Measurements from ENCODE around the gene PLTP. TPM values are rescaled to one million over a fixed set of nuclear protein-coding genes. Genes with fewer than 3 reads are reported as not detected.

The PLTP gene
- total RNA-seq, 2 experiments from 2014 or later: 5.1 to 5.3 TPM

DNA sequence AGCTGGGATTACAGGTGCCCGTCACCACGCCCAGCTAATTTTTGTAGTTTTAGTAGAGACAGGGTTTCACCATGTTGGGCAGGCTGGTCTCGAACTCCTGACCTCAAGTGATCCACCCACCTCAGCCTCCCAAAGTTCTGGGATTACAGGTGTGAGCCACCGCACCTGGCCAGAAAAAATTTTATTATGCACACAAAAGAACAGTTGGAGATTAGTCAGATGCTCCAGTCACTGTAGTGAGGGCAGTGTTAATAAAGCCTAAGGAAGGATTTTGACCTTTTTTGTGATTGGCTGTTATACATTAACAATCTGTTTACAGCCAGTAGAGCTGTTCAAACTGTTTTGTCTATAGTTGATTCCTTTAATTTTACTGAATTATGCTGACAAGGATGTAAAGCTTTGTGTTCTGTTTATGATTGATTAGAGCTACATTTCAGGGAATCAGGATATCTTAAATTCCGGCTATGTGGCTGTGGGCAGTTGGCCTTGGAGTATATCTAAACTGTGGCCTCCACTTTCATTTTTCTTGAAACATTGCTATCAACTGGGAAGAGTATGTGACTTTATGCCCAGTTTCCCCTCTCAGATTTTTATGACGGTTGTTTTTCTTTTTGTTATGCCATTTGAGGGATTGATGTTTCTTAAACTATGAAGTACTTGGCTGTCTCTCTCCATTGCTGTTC, 44.7 kb downstream of the PLTP start:
- CTCF ChIA-PET: no interaction called here
- POLR2A ChIA-PET: no interaction called here

DNA sequence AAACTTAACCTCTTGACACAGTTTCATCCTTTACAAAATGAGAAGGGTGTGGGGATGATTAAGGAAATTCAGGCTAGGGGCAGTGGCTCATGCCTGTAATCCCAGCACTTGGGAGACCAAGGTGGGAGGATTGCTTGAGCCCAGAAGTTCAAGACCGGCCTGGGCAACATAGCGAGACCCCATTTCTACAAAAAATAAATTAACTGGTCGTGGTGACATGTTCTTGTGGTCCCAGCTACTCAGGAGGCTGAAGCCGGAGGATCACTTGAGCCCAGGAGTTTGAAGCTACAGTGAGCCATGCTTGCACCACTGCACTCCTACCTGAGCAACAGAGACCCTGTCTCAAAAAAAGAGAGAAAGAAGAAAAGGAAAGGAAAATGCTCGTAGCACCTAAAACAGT, 45.5 kb downstream of the PLTP start:
- ChIA-PET POLR2A (no interaction called here), CTCF (no interaction called here)

DNA sequence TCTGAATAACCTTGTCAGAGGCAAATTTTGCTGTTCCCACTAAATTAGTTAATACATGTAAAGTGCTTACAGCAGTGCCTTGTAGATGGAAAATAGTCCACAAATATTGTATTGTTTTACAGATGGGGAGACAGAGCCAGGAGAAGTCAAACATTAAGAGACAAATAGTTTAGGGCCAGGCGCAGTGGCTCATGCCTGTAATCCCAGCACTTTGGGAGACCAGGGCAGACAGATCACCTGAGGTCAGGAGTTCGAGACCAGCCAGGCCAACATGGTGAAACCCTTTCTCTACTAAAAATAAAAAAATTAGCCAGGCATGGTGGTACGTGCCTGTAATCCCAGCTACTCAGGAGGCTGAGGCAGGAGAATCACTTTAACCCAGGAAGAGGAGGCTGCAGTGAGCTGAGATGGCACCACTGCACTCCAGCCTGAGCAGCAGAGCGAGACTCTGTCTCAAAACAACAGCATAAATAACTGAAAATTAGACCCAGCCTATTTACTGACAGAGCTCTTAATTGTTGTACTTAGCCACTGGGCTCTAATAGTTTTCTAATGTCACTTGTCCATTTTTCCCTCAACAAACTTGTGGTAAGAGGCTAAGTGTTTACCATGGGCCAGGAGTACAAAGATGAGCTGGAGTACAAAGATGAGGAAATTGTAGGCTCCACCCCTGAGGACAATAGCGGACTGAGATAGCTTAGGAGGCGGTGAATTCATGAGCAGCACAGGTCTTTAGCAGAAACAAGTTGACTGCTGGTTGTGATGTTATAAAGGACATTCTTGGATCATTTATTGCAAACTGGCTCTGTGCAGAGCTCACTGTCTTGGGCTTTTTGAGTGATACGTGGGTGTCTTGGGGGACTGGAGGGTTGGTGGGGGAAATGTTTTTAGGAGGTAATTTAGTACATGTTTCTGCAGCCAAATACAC, 48.1 kb downstream of the PLTP start:
- ChIA-PET POLR2A (no interaction called here), CTCF (no interaction called here)

DNA sequence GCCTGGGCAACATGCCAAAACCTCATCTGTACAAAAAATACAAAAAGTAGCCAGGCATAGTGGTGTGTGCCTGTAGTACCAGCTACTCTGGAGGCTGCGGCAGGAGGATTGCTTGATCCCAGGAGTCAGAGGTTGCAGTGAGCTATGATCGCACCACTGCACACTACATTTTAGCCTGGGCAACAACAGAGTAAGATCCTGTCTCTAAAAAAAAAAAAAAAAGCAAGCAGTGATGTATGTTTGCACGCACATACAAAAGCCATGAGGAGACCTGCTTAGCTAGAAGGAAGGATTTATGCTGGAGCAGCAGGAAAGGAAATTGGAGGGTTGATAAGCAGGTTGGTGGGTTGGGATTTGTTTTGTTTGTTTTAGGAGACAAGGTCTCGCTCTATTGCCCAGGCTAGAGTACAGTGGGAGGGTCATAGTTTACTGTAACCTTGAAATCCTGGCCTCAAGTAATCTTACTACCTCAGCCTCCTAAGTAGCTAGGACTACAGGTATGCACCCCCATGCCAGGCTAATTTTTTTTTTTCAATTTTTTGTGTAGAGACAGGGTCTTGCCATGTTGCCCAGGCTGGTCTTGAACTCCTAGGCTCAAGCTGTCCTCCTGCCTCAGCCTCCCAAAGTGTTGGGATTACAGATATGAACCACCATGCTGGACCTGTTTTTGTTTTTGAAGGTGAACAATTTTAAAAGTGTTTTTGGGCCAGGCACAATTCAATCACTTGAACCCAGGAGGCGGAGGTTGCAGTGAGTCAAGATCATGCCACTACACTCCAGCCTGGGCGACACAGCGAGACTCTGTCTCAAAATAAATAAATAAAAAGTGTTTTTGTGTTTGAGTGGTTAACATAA, 50.5 kb downstream of the PLTP start:
- CTCF ChIA-PET: interaction anchor here (0.6 to 0.7 kb wide), 4 partner anchors 11 to 79 kb away, joined by 3 to 4 read pairs (median 4); no protein-coding TSS in a partner anchor

DNA sequence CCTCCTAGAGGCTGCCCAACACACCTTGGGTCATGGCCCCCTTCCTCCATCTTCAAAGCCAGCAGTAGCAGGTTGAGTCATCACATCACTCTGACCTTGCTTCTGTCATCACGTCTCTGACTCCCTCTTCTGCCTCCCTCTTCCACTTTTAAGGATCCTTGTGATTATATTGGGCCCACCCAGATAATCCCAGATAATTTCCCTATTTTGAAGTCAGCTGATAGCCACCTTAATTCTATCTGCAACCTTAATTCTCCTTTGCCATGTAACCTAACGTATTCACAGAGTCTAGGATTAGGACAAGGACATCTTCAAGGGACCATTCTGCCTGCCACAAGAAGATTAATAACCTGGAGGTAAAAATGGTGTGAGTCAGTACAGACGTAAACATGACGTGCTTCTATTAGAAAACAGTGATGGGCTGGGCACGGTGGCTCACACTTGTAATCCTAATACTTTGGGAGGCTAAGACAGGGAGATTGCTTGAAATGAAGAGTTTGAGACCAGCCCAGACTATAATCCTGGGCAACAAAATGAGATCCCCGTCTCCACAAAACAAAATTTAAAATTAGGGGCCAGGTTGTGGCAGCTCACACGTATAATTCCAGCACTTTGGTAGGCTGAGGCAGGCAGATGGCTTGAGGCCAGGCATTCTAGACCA, 51.3 kb downstream of the PLTP start:
- POLR2A ChIA-PET: no interaction called here
- CTCF ChIA-PET: no interaction called here

More for the DNA sequence above, 50.5 kb downstream of the PLTP start:
- POLR2A ChIA-PET: no interaction called here

DNA sequence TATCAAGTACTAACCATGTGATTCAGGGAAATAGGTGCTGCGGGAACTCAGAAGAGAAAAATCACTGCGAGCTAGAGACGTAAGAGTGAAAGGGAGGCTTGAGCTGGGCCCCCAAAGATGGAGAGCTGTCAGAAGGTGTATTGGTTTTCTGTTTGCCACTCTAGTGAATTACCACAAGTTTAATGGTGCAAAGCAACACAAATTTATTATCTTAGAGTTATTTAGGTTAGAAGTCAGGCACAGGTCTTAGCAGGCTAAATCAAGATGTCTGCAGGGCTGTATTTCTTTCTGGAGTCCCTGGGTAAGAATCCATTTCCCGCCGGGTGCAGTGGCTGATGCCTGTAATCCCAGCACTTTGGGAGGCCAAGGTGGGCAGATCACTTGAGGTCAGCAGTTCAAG, 52.0 kb downstream of the PLTP start:
- ChIA-PET CTCF (no interaction called here), POLR2A (no interaction called here)

DNA sequence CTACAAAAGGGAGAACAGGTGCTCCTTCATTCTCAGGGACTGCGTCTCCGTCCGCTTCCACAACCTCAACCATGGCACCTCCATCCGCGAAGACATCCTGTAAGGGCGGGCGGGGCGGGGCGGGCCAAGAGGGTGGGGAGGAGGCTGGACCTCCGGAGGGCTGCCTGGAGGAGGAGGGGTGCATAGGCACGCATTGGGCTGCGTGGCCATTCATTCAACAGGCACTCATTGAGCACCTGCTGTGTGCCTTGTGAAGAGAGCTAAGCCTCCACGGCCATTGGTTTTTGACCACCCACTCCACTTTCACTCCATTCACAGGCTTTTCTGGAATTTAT, 54.1 kb downstream of the PLTP start:
- ChIA-PET CTCF (interaction anchor here (0.7 kb wide), 1 partner anchor 23 kb away, joined by 3 read pairs; the partner anchor contains the start of gene ZSWIM1), POLR2A (interaction anchor here (2.2 kb wide), 1 partner anchor 23 kb away, joined by 5 read pairs; the partner anchor contains the start of gene ZSWIM1)

DNA sequence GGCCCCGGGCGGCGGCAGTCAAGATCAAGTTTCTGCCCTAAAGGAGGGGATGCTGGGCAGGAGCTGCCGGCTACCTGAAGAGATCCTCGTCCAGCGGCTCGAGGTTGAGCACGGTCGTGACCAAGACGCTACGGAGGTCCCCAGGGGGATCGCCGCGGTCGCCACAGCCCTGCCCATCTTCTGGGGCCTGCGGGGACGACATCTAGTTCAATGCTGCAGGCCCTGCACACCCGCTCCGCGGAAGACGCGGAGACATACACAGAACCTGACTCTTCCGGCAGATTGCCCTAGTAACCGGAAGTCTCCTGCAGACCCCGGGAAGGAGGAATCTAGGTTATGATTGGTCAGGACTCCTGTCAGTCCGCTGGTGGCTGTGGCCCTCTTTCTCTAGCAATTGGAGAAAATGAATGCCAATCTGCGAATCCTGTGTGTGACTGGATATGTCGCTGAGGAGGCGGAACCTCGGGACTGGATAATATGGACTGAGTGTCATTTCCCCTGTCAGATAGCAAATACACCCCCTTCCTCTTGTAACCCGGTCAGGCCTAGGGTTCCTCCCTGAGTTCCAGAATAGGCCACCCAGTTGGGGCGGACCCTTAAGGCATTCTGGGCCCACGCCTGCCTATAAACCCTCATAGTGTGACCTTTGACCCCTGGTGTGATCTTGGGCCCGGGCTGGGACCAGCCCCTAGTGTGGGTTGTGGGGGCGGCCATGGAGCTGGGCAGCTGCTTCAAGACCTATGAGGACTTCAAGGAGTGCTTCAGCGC, 54.7 kb downstream of the PLTP start, which contains the start of the genes ACOT8 and ZSWIM3:
Gene ACOT8 (minus strand): TSS at position 279 of the 768 bp plus-strand sequence. CDS start 77 bp downstream, at position 202.
Gene ZSWIM3 (plus strand): TSS at position 501 of the 768 bp plus-strand sequence. CDS start 212 bp downstream, at position 713.
- ChIA-PET POLR2A (interaction anchor here (0.9 to 2.2 kb wide), 2 partner anchors 24 to 33 kb away, joined by 3 to 5 read pairs; partner anchors contain the start of gene ZSWIM1), CTCF (interaction anchor here (0.7 to 1.3 kb wide), 2 partner anchors 24 kb away, joined by 3 read pairs; partner anchors contain the start of gene ZSWIM1)

DNA sequence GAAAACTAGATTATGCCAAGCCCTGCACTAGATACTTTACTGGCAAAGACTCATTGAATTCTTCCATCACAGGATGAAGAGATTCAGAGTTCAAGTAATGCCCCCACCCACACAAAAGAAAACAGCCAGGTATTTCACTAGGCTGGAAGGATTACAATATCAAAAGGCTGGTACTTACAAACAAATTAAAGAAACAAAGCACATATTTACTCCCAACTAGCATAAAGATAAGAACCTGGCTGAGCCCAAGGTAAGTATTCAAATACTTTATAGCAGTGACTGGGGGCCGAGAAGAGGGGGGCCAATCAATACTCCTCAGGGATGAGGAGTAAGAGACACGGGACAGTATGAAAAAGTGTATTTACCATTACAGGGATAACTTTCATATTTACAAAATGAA, 58.5 kb downstream of the PLTP start:
- CTCF ChIA-PET: no interaction called here

DNA sequence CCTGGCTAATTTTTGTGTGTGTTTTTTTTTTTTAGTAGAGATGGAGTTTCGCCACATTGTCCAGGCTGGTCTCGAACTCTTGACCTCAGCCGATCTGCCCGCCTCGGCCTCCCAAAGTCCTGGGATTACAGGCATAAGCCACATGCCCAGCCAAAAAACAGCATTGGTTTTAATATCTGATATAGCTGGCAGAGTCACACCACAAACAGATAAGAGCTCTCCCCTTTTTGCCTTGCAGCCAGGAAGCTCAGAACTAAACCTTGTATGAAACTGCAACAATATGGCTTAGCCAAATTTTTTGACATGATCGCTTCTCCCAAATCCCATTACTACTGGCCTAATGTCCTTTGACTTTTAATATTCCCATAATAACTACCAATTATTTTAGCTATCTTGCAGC, 59.6 kb downstream of the PLTP start:
- ChIA-PET POLR2A (no interaction called here), CTCF (interaction anchor here (0.8 to 1.7 kb wide), 2 partner anchors 53 to 113 kb away, joined by 3 to 4 read pairs; no protein-coding TSS in a partner anchor)

More for the DNA sequence above, 58.5 kb downstream of the PLTP start:
- POLR2A ChIA-PET: interaction anchor here (1.0 kb wide), 1 partner anchor 74 kb away, joined by 3 read pairs; no protein-coding TSS in a partner anchor

DNA sequence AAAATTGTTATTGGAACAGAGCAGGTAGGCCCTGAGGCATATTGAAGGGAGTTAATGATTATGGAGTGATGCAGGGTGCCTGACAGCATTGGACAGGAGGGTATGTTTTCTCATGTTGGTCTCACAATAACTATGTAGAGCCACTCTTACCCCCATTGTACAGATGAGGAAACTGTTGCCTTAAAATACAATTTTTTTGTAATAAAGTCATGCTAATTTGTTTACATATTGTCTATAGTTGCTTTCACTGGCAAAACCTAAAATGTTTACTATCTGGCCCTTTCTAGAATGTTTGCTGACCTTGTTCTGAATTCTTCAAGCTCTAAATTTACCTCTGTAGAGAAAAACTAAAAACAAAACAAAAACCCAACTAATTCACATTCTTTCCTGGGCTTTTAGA, 60.5 kb downstream of the PLTP start:
- POLR2A ChIA-PET: interaction anchor here (0.6 kb wide), 1 partner anchor 114 kb away, joined by 3 read pairs; no protein-coding TSS in a partner anchor
- CTCF ChIA-PET: interaction anchor here (1.7 kb wide), 1 partner anchor 52 kb away, joined by 4 read pairs; no protein-coding TSS in a partner anchor

DNA sequence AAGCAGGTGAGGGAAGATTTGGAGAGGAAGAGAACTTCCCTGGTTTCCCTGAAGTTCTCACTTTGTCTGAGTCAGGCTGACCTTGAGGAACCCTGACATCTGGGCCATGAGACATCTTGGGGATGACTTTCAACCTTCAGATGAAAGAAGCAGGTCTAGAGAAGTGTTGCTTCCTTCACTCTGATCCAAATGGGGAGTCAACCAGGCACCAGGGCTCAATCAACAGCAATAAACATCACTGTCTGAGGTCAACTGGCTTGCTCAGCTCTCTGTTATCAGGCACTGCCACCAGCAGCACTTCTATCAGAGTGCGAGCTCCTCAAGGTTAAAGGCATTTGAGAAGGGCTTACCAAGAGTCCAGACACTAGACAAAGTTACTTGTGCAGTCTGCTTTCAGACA, 61.0 kb downstream of the PLTP start:
- ChIA-PET POLR2A (interaction anchor here (0.6 kb wide), 1 partner anchor 115 kb away, joined by 3 read pairs; no protein-coding TSS in a partner anchor), CTCF (no interaction called here)

DNA sequence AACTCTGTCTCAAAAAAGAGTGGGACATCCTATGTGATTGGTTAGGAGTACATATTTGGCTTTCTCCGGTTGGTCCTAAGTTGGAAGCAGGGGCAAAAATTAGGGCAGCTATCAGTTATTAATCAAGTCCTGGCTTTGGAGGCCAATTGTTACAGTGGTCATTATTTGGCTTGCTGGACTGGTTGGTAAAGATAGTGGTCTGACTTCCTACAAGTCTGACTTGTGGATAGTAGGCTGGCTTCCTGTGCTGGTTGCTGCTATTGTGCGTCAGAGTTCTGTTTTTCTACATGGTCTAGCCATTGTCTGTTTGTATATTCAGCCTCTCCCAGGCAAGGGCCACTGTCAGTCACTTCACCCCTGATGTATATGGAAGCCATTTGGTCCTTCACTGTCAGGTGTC, 61.7 kb downstream of the PLTP start:
- ChIA-PET POLR2A (no interaction called here), CTCF (no interaction called here)

DNA sequence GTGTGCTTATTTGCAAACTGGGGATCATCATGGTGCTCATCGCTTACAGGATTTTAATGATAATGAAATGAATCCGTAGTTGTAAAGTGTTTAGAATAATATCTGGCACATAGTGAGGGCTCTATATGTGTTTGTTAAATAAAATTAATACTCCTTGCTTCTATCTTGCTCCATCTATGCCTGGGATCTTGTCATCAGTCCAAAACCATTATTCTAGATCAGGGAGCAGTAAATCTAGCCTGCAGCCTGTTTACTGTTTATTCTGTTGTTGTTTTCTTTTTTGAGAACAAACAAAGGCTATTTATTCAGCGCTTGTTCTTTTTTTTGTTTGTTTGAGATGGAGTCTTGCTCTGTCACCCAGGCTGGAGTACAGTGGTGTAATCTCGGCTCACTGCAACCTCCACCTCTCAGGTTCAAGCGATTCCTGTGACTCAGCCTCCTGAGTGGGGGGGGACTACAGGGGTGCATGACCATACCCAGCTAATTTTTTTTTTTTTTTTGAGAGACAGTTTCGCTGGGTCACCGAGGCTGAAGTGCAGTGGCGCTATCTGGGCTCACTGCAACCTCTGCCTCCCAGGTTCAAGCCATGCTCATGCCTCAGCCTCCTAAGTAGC, 62.9 kb downstream of the PLTP start:
- ChIA-PET POLR2A (no interaction called here), CTCF (interaction anchor here (1.5 kb wide), 1 partner anchor 50 kb away, joined by 5 read pairs; no protein-coding TSS in a partner anchor)

Measured in activated CD8-positive, alpha-beta memory T cell treated with anti-CD3 and anti-CD28 coated beads for 36 hours (primary cell).